PFSK-1 (cell line): ENCODE data around the gene ACTRT2.

Experiments
- FOXP2 ChIP-seq: optimal IDR thresholded peaks from 2 replicates; pipeline ENCODE3; 2011; ENCODE audit warnings: borderline replicate concordance, control low read depth, inconsistent platforms; ENCODE audit not compliant: insufficient read depth; ENCODE audit errors: extremely low read length, extremely low read depth
- POLR2AphosphoS5 ChIP-seq: IDR thresholded peaks from 2 replicates; pipeline ENCODE4 v1.6.1; 2012; ENCODE audit warnings: low read depth, mild to moderate bottlenecking, control low read depth, low read length, moderate library complexity
- REST ChIP-seq, 2 experiments: IDR thresholded peaks; 2 replicates each; pipeline versions ENCODE4 v1.6.1 to v1.8.0; 2011 to 2012; ENCODE audit warnings: low read depth in 2 of 2, low read length in 2 of 2, control low read depth in 1 of 2, inconsistent platforms in 1 of 2, mild to moderate bottlenecking in 1 of 2, moderate library complexity in 1 of 2; ENCODE audit not compliant: insufficient read depth in 1 of 2
- SIN3A ChIP-seq: IDR thresholded peaks from 2 replicates; pipeline ENCODE4 v1.6.1; 2012; ENCODE audit warnings: mild to moderate bottlenecking, low read length, moderate library complexity, borderline replicate concordance; ENCODE audit not compliant: insufficient read depth
- TAF1 ChIP-seq: IDR thresholded peaks from 2 replicates; pipeline ENCODE4 v1.6.1; 2012; ENCODE audit warnings: low read length, control low read depth, borderline replicate concordance; ENCODE audit not compliant: insufficient read depth

The ACTRT2 gene

GRCh38 chr1:2980849-2981248, 40.4 kb upstream of the ACTRT2 start:
- TF ChIP-seq SIN3A (no peak), POLR2AphosphoS5 (no peak), FOXP2 (no peak), TAF1 (no peak), REST (IDR thresholded peaks at IDR 0.05; ENCODE audit: insufficient read depth in 1 of 2, low read depth in 2 of 2, low read length in 2 of 2) (no peak)

- no peak for TF ChIP-seq FOXP2
- no peak for TF ChIP-seq POLR2AphosphoS5
- TF ChIP-seq SIN3A = no peak
- TF ChIP-seq TAF1 = no peak
- TF ChIP-seq REST (IDR thresholded peaks at IDR 0.05; ENCODE audit: insufficient read depth in 1 of 2, low read depth in 2 of 2, low read length in 2 of 2) = no peak
These were observed 39.9 kb upstream of the ACTRT2 start for GRCh38 chr1:2981388-2981787.

GRCh38 chr1:2981981-2982614, 39.2 kb upstream of the ACTRT2 start:
- TF ChIP-seq REST (IDR thresholded peaks at IDR 0.05; ENCODE audit: insufficient read depth in 1 of 2, low read depth in 2 of 2, low read length in 2 of 2) (no peak), FOXP2 (no peak), SIN3A (no peak), POLR2AphosphoS5 (no peak), TAF1 (no peak)

GRCh38 chr1:2982615-2983318, 38.5 kb upstream of the ACTRT2 start:
- no peak for TF ChIP-seq REST (IDR thresholded peaks at IDR 0.05; ENCODE audit: insufficient read depth in 1 of 2, low read depth in 2 of 2, low read length in 2 of 2)
- no peak for TF ChIP-seq FOXP2
- TF ChIP-seq POLR2AphosphoS5 = no peak
- no peak for TF ChIP-seq TAF1
- TF ChIP-seq SIN3A = no peak
